Testis (tissue), 2 donors: ENCODE results near the gene VEGFA.

Source experiments
- POLR2A ChIP-seq: fragments of 450-650 bp; IDR thresholded peaks from one replicate; pipeline ENCODE4 v1.6.1; 2017; ENCODE audit warnings: antibody characterized with exemption, mild to moderate bottlenecking, moderate library complexity
- TF ChIP-seq, protein P1 (sequence below), 3 experiments: fragments of 450-650 bp in 2 of 3; fragments of 200-600 bp in 1 of 3; sonication (generic) in 1 of 3; IDR thresholded peaks; one replicate each; pipeline ENCODE4 v1.5.1; 2016 to 2019; ENCODE audit warnings: antibody characterized with exemption in 3 of 3, mild to moderate bottlenecking in 2 of 3, moderate library complexity in 1 of 3

DNA sequence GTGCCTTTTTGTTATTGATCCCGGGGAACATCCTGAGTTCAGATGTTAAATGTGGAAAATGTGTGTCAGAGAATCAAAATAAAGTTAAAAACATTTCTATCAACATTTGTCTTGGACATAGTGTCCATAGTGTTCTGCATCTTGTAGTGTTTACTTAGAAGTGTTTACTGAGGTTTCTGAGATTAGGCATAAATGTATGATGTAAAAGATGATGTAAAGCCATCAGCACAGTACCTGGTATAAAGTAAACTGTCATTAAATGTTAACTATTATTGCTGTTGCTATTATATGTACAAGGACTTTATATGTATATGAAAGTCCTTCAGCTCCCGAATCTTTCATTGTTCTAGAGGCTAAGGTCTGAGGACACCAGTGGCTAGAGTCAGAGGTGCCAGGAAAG is 28.2 kb upstream of the VEGFA start:
- TF ChIP-seq, protein P1, sequence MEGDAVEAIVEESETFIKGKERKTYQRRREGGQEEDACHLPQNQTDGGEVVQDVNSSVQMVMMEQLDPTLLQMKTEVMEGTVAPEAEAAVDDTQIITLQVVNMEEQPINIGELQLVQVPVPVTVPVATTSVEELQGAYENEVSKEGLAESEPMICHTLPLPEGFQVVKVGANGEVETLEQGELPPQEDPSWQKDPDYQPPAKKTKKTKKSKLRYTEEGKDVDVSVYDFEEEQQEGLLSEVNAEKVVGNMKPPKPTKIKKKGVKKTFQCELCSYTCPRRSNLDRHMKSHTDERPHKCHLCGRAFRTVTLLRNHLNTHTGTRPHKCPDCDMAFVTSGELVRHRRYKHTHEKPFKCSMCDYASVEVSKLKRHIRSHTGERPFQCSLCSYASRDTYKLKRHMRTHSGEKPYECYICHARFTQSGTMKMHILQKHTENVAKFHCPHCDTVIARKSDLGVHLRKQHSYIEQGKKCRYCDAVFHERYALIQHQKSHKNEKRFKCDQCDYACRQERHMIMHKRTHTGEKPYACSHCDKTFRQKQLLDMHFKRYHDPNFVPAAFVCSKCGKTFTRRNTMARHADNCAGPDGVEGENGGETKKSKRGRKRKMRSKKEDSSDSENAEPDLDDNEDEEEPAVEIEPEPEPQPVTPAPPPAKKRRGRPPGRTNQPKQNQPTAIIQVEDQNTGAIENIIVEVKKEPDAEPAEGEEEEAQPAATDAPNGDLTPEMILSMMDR (IDR thresholded peaks at IDR 0.05), result no peak
- TF ChIP-seq POLR2A, result no peak
